GM12878 (cell line): Measurements from ENCODE around the gene ZNF415. TPM values are rescaled to one million over a fixed set of nuclear protein-coding genes. Genes with fewer than 3 reads are reported as not detected.

Experiments used
- ATAC-seq: fragments of 200-7000 bp; cut with Tn5 transposase; 3 replicates; pipeline ENCODE4 v1.9.1; 2020; ENCODE audit warnings: mild to moderate bottlenecking, moderate library complexity
- BruUV-seq: library from RNA; stranded (reverse); fragments of 400-500 nt; replicated peaks from 2 replicates; lab custom pipeline; 2021; lab: Mats Ljungman, UMichigan
- CTCF ChIA-PET: fragments of 300-600 bp; sonication (Branson Sonifier 250); formaldehyde crosslinking; extraction: SDS; loops from one replicate; lab custom pipeline; 2021; ENCODE audit warnings: inconsistent platforms; lab: Yijun Ruan, JAX
- POLR2A ChIA-PET: fragments of 350-600 bp; formaldehyde crosslinking; extraction: SDS; loops from one replicate; lab custom pipeline; 2021; ENCODE audit warnings: inconsistent platforms; lab: Charles Lee
- RAD21 ChIA-PET: fragments of 300-600 bp; sonication (Branson Sonifier 250); formaldehyde crosslinking; loops from one replicate; lab custom pipeline; 2023; ENCODE audit warnings: antibody characterized with exemption; ENCODE audit not compliant: unreplicated experiment; lab: Charles Lee
- SMC1A ChIA-PET: fragments of 300-600 bp; sonication (Branson Sonifier 250); formaldehyde crosslinking; loops from one replicate; lab custom pipeline; 2023; ENCODE audit not compliant: unreplicated experiment, uncharacterized antibody; lab: Charles Lee
- DNase-seq: peaks from one replicate; pipeline ENCODE4 v3.0.0-alpha.2; 2011; ENCODE audit warnings: low read depth, low spot score
- FAIRE-seq: peaks from 3 replicates; lab custom pipeline; 2011; peaks lifted over from hg19 to GRCh38; lab: Jason Lieb, UNC
- H2AFZ ChIP-seq: 2 replicates; pipeline ENCODE4 v1.6.0; 2011; ENCODE audit warnings: low read depth, low read length, control low read depth; ENCODE audit not compliant: control insufficient read depth
- H3K27ac ChIP-seq: 2 replicates; pipeline ENCODE4 v1.5.1; 2011; ENCODE audit warnings: control low read depth; ENCODE audit not compliant: control insufficient read depth, insufficient read depth
- H3K27me3 ChIP-seq, 2 experiments: replicated peaks in 1 of 2; 2 replicates each; pipeline versions ENCODE4 v1.6.0 to v1.6.1; 2011; ENCODE audit warnings: low read length in 1 of 2; ENCODE audit not compliant: control insufficient read depth in 2 of 2, insufficient read depth in 2 of 2
- H3K36me3 ChIP-seq, 2 experiments: 2 replicates each; pipeline ENCODE4 v1.5.1; 2011; ENCODE audit warnings: low read length in 1 of 2; ENCODE audit not compliant: control insufficient read depth in 2 of 2, insufficient read depth in 2 of 2
- H3K4me1 ChIP-seq: 2 replicates; pipeline ENCODE4 v1.6.1; 2011; ENCODE audit warnings: mild to moderate bottlenecking, low read length, moderate library complexity, mixed read lengths; ENCODE audit not compliant: control insufficient read depth, insufficient read depth
- H3K4me2 ChIP-seq: 2 replicates; pipeline ENCODE4 v1.6.0; 2011; ENCODE audit warnings: control low read depth; ENCODE audit not compliant: control insufficient read depth, insufficient read depth
- H3K4me3 ChIP-seq: fragments of 200-600 bp; sonication (generic); 2 replicates; pipeline ENCODE4 v1.5.1; 2016
- H3K79me2 ChIP-seq: 2 replicates; pipeline ENCODE4 v1.6.0; 2011; ENCODE audit warnings: low read length; ENCODE audit not compliant: control insufficient read depth, insufficient read depth
- H3K9ac ChIP-seq: 2 replicates; pipeline ENCODE4 v1.8.0; 2011; ENCODE audit warnings: low read length, control low read depth, mixed read lengths; ENCODE audit not compliant: control insufficient read depth, insufficient read depth
- H3K9me3 ChIP-seq: replicated peaks from 3 replicates; pipeline ENCODE4 v1.5.1; 2011; ENCODE audit warnings: mild to moderate bottlenecking, low read length; ENCODE audit not compliant: control insufficient read depth, insufficient read depth
- H4K20me1 ChIP-seq: 2 replicates; pipeline ENCODE4 v1.6.0; 2011; ENCODE audit not compliant: control insufficient read depth, insufficient read depth
- ATF3 ChIP-seq: IDR thresholded peaks from 2 replicates; pipeline ENCODE4 v1.6.1; 2011; ENCODE audit warnings: low read depth, mild to moderate bottlenecking, low read length, moderate library complexity, borderline replicate concordance; ENCODE audit errors: extremely low read depth
- ATF7 ChIP-seq: fragments of 450-650 bp; IDR thresholded peaks from 2 replicates; pipeline ENCODE4 v1.6.1; 2016; ENCODE audit warnings: low read depth, mild to moderate bottlenecking
- BCL11A ChIP-seq: IDR thresholded peaks from 2 replicates; pipeline ENCODE4 v1.6.1; 2011; ENCODE audit warnings: low read depth, low read length
- BCLAF1 ChIP-seq: fragments of 450-650 bp; IDR thresholded peaks from 2 replicates; pipeline ENCODE4 v1.6.1; 2017; ENCODE audit warnings: antibody characterized with exemption, mild to moderate bottlenecking, moderate library complexity
- CBX3 ChIP-seq: fragments of 200-600 bp; sonication (generic); IDR thresholded peaks from 2 replicates; pipeline ENCODE4 v1.6.1; 2016; ENCODE audit warnings: low read depth, borderline replicate concordance
- CHD4 ChIP-seq: fragments of 200-600 bp; sonication (generic); IDR thresholded peaks from 2 replicates; pipeline ENCODE4 v1.6.1; 2016; ENCODE audit warnings: mild to moderate bottlenecking
- EED ChIP-seq: sonication (generic); IDR thresholded peaks from 2 replicates; pipeline ENCODE4 v1.6.1; 2016; ENCODE audit warnings: antibody characterized with exemption, low read depth
- IKZF2 ChIP-seq, 2 experiments: fragments of 450-650 bp; IDR thresholded peaks; 2 replicates each; pipeline ENCODE4 v1.6.1; 2017; ENCODE audit warnings: mild to moderate bottlenecking in 2 of 2, moderate library complexity in 2 of 2
- JUNB ChIP-seq: IDR thresholded peaks from 2 replicates; pipeline ENCODE4 v1.6.1; 2016; ENCODE audit warnings: antibody characterized with exemption, mild to moderate bottlenecking
- MTA3 ChIP-seq: IDR thresholded peaks from 2 replicates; pipeline ENCODE4 v1.6.1; 2012; ENCODE audit warnings: low read length, inconsistent platforms, borderline replicate concordance
- NFIC ChIP-seq: IDR thresholded peaks from 2 replicates; pipeline ENCODE4 v1.6.1; 2012; ENCODE audit warnings: low read depth, mild to moderate bottlenecking, inconsistent platforms, low read length, moderate library complexity
- NFXL1 ChIP-seq: fragments of 450-650 bp; IDR thresholded peaks from 2 replicates; pipeline ENCODE4 v1.6.1; 2017; ENCODE audit warnings: antibody characterized with exemption, mild to moderate bottlenecking, borderline replicate concordance
- RFX5 ChIP-seq: IDR thresholded peaks from 2 replicates; pipeline ENCODE4 v1.6.1; 2011; ENCODE audit warnings: low read depth, low read length, improper control_type of control experiment
- TBL1XR1 ChIP-seq: IDR thresholded peaks from 2 replicates; pipeline ENCODE4 v1.6.1; 2012; ENCODE audit warnings: low read depth, low read length, improper control_type of control experiment
- TCF12 ChIP-seq: IDR thresholded peaks from 2 replicates; pipeline ENCODE4 v1.6.1; 2011; ENCODE audit warnings: low read depth, mild to moderate bottlenecking, low read length
- ZNF207 ChIP-seq: fragments of 450-650 bp; IDR thresholded peaks from 2 replicates; pipeline ENCODE4 v1.6.1; 2014; ENCODE audit warnings: antibody characterized with exemption, mild to moderate bottlenecking, borderline replicate concordance
- ZNF384 ChIP-seq: IDR thresholded peaks from 2 replicates; pipeline ENCODE4 v1.6.1; 2012; ENCODE audit warnings: low read depth, mild to moderate bottlenecking, low read length, improper control_type of control experiment, borderline replicate concordance
- WGBS: methylation state at CpG from one replicate; pipeline ENCODE4 v1.1.6; 2016; ENCODE audit warnings: low lambda C conversion rate; ENCODE audit not compliant: insufficient replicate concordance, insufficient coverage; ENCODE audit errors: missing lambda C conversion rate; 5-methylcytosine and 5-hydroxymethylcytosine counted together
- in situ Hi-C: fragments of 300-500 bp; cut with MboI; formaldehyde crosslinking; loops from 9 replicates; pipeline ENCODE4 v1.14.3; 2018; ENCODE audit warnings: mixed read lengths
- intact Hi-C: fragments of 100-400 bp; cut with micrococcal nuclease; formaldehyde crosslinking; loops from one replicate; pipeline ENCODE4 v1.14.2; 2022; ENCODE audit not compliant: unreplicated experiment
- polyA plus RNA-seq, 11 experiments: library from polyadenylated mRNA; depleted of rRNA in 4 of 11; unstranded in 6 of 11; stranded (reverse) in 5 of 11; fragments of >200 nt; fragmentation: Nextera tagmentation in 4 of 11; fragmentation: Illumina TruSeq in 1 of 11; extraction: Ambion mirVana in 4 of 11; extraction: Trizol in 1 of 11; gene quantifications; 1 replicate in 1 of 11; 2 replicates in 10 of 11; pipeline versions ENCODE4 v1.2.1 to v1.2.3, GENCODE V29; 2011 to 2016; ENCODE audit warnings: inconsistent platforms in 2 of 11, missing spikeins in 2 of 11, low read depth in 1 of 11
- total RNA-seq, 4 experiments: library from RNA; depleted of rRNA in 3 of 4; stranded (reverse); fragments of >200 nt in 3 of 4; fragmentation: Illumina TruSeq in 1 of 4; extraction: Trizol in 1 of 4; gene quantifications; 2 replicates each; pipeline versions ENCODE4 v1.2.1 to v1.2.3, GENCODE V29; 2013 to 2021

The ZNF415 gene
- total and polyA plus RNA-seq, 10 of the 15 experiments (the other 5 are each of a cell fraction or from before 2014, with no cell fraction given), result 0.03 to 0.13 (median 0.05) TPM; not detected in 6

DNA sequence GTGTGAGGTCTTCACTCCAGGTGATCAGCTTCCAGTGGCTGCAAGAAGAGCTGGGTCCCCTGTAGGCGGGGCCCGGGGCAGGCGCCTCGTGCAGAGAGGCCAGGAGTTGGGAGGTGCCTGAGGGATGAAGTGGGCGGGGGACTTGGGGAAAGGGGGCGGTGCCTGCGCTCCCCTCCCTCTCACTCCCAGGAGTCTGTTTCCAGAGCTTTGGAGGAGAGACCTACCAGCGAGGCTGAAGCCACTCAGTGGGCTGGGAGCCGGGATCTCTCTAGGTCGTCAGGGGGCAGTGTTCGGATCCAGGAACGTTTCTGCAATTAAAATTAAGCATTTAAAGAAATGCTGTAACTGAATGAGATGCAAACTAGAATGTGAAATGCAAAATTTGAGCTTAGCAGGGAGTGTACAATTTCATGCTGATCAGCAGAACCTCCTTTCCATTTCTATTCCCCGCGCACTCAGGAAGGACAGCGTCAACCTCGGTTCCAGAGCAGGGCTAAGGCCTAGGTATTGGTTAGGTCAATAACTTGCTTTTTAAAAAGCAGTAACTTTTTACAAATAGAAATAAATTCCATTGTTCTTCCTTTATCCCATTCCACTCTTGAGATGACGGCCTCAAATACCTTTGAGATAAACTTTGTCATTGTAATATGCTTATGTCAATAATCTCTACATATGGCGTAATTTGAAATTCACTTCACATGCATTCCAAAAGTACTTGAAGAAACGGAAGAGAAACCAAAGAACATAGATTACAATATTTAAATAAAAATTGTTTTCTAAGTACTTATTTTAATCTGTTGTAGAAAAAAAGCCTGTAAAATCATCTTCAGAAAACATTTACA is 41.1 kb downstream of the ZNF415 start:
- TF ChIP-seq NFIC (no peak), BCL11A (no peak), ATF3 (no peak), RFX5 (no peak), ZNF207 (no peak), CHD4 (no peak), EED (no peak), BCLAF1 (no peak), ZNF384 (no peak), MTA3 (no peak), IKZF2 (IDR thresholded peaks at IDR 0.05) (no peak), CBX3 (no peak), TBL1XR1 (no peak), ATF7 (no peak), JUNB (no peak), NFXL1 (no peak), TCF12 (no peak)
- ChIA-PET POLR2A (interaction anchor here (0.6 kb wide), 1 partner anchor 161 kb away, joined by 3 read pairs; no protein-coding TSS in a partner anchor), RAD21 (no interaction called here), CTCF (no interaction called here), SMC1A (no interaction called here)
- ATAC-seq, result no peak
- Histone ChIP-seq H3K9me3 (peaks cover 5% of the 10 kb centered on the region; the same call in 2 of the 3 replicates), H3K9ac (no peak overlapping the region), H3K4me1 (no peaks in the 10 kb centered on the region), H3K4me2 (no peak overlapping the region), H3K4me3 (no peak overlapping the region), H3K27me3 (no peaks in the 10 kb centered on the region), H3K27ac (no peak overlapping the region), H2AFZ (no peak overlapping the region), H3K36me3 (peaks cover 3 to 33% of the 10 kb centered on the region in 2 experiments), H4K20me1 (no peaks in the 10 kb centered on the region), H3K79me2 (no peaks in the 10 kb centered on the region)
- DNase-seq, result no peak
- intact Hi-C loops, result no loop called here
- 96% methylated on average over 19 of the region's 19 CpGs for WGBS
- no TSS peak for BruUV-seq
- FAIRE-seq, result no peak
- in situ Hi-C loops, result no loop called here
